ENCODE data around the gene HOXB6.

GRCh38 chr17:48612854-48613691 lies 8.3 kb upstream of the HOXB6 start:
- TF ChIP-seq ESRRG (CRISPR knock-in tag; IDR thresholded peaks at IDR 0.05) (no peak), ZNF70 (CRISPR knock-in tag; IDR thresholded peaks at IDR 0.05) (no peak)

Measured in SK-N-SH treated with all-trans-retinoic acid at 6 μM for 48 hours (cell line).